NOMO-1 treated with DMSO at 0.1 percent for 48 hours (cell line): ENCODE data around the gene ASB9.
A peak's percentile ranks its signal among the peaks of the same experiment; 100 is the strongest.
"Not testable (repeated sequence)": the region's sequence is repeated elsewhere in the genome, so short reads cannot be mapped to it uniquely, and the experiment has no call there.

ENCODE experiments used
- DNase-seq: peaks from one replicate; lab custom pipeline; 2025; ENCODE audit not compliant: unreplicated experiment; lab: John Stamatoyannopoulos, UW

ASB9 gene

GRCh38 chrX:15242899-15243555, 26.9 kb downstream of the ASB9 start:
- DNase-seq, result peak; percentile 44

DNA sequence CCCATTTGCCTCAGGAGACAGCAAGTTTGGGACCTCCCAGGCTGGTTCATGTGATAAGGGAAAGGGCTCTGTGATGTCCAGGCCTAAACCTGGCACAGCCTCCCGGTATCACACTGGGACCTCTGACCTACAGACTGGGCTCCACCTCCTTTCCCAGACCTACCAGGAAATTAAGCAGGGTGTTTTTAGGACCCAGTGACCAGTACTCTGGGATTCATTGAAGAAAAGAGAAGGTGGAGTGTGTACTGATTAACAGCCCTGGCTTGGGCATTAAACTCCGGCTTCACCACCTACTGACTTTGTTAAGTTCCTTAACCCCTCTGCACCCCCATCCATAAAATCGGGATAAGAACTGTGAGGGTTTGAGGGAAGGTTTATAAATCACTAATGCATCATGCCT, 28.6 kb downstream of the ASB9 start:
- DNase-seq, result no peak

DNA sequence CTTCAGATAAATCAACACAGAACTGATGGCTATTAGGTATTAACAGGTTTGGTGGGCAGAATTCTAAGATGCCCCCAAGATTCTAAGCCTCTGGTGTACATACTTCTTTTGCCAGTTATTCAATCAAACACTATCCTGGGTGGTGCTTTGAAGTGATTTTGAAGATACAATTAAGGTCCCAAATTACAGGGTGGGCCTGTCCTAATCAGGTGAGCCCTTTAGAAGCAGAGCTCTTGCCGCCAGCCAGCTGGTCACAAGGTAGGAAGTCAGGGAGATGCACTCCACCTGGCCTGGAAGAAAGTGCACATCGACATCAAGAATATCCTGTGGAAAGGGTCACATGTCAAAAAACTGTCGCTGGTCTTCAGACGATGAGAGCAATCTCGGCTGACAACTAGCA, 29.5 kb downstream of the ASB9 start:
- no peak for DNase-seq

- DNase-seq, result no peak
Measured at GRCh38 chrX:15236146-15236545, 33.7 kb downstream of the ASB9 start.

- DNase-seq, result no peak
Measured at GRCh38 chrX:15235001-15235400, 34.9 kb downstream of the ASB9 start.

DNA sequence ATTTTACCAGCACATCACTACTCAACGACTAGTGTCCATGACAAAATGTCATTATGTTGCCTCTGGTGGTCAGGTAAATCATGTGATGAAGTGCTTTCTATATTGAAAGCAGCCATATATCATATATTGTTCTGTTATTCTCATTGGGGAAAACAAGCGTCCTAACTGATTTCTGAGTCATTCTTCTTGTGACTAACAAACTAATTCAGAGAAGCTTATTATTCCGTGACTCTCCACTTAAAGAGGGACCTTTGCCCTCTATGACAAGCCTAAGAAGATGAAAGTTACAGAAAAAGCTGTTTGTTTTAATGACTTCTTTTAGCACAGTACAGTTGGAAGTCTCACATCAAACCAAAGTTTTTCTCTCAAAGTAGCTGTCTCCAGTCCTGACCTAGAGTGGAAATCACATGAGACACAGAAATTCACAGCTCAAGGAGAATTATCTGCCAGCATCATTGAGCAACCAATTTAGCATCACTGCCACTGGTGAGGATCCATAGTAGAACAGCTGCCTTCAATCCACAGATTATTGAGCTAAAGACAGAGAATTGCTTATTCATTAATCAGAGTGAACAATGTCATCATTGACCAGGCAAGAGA, 36.4 kb downstream of the ASB9 start:
- DNase-seq, result no peak

DNA sequence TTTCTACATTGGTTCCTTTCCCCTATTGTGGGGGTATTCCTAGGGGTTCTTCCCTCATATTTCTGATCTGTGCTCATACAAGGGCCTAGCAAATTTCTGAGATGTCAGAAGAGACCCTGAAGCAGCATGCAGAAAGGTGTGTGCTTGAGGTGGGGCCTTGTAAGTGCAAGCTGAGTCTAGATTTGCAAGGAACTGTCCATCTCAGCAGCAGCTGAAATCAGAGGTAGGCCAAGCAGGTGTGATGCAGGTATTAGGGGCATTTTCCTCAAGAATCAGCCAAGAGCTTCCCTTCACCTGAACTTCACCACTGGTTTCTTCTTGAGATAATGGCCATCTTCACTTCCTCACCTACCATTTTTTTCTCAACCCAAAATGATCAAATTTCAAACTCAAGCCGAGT, 45.1 kb downstream of the ASB9 start:
- no peak for DNase-seq

- DNase-seq, result no peak
Measured at GRCh38 chrX:15221321-15221720, 48.6 kb downstream of the ASB9 start.

GRCh38 chrX:15217161-15217560, 52.7 kb downstream of the ASB9 start:
- no peak for DNase-seq

DNA sequence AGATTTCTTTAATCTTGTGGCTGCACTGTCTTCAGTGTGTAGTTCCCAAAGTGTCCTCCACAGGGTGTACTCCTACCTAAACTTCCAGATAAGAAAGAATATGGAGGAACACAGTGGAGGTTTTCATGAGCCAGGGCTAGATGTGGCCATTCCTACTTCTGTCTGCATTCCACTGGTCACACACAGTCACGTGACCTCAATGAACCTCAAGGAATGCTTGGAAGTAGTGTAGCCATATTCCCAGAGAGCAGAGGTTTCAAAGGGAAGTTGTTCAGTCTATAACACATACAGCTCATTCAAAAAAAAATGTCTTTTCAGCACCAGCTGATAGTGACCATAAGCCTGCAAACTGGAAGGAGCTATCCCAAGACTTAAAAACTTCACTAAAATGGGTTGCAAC, 53.6 kb downstream of the ASB9 start:
- no peak for DNase-seq

DNA sequence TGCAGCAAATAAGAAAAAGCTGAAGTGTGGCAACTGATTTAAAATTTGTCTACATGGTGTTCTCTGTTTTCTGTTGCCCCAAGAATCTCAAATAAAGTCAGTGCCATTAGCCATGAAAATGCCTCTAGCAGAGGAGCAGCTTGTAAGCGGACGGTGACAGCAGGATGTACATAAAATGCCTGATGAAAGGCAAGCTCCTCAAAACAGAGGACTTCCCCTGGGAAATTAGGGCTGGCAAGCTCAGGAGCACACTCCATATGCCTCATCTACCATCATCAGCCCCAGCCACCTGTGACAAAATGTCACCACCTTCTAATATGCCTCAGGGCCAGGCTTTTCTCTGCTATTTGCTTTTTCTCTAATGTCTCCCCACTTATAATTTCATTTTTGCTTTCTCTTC, 54.5 kb downstream of the ASB9 start:
- DNase-seq, result no peak

DNA sequence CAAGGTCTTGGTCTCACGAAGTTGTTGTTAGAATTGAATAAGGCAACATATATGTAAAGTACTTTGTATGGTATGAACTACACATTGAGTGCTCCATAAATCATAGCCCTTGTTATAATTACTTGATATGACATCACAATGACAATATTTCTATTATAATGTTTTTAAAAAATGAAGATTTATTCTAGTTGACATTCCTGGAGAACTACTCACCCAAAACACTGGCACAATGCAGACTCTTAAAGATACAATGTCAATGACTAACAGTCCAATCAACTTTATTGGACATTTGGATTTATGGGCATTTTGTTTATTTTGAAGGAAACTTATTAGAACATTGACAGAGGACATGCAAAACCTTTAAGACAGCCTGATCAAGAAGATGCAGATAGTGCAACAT, 55.3 kb downstream of the ASB9 start:
- no peak for DNase-seq

DNA sequence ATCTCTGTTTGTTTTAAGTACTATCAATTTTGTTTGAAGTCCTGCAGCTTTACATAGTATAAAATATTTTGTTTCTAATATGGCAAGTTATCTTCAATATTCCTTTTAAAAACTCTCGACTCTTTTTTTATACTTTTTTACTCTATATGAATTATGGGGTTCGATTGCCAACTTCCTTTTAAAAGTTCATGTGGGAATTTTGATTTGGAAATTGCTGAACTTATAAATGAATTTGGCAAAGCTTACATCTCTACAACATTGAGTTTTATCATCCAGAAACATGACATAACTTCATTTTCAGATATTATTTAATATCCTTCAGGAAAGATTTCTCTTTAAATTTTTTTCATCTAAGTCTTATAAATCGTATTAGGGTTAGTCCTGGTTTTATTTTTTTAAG, 60.8 kb downstream of the ASB9 start:
- no peak for DNase-seq

DNA sequence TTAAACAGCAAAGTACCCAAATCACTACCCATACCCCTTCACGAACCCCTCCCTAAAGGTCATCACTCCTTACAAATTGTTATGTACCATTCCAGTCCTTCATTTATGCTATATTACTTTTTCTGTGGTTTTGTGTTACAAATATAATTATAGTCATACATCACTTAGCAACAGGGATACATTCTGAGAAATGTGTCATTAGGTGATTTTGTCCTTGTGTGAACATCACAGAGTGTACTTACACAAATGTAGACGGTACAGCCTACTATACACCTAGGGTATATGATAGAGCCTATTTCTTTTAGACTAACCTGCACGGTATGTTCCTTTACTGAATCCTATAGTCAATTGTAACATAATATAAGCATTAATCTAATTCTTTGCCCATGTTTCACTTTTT, 61.9 kb downstream of the ASB9 start:
- no peak for DNase-seq

GRCh38 chrX:15207384-15207783, 62.5 kb downstream of the ASB9 start:
- DNase-seq, result no peak

DNA sequence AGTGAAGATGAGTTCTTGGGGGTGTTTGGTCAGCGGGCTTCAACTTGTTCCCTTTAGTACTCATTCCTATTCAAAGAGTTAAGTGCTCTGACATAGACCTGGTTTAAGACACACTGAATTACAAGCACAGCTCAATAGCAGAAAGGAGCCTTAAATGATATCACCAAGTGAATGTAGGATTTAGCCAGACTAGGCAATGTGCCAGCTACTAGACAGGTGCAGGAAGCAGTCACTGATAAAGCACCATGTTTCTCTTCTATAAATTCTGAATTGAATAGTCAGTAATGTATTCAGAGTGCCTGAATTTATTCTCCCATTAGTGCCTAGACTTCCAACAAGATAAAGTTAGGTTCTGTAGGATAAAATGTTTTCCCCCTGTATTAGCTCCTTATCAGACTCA, 63.6 kb downstream of the ASB9 start:
- no peak for DNase-seq

- DNase-seq, result no peak
Measured at GRCh38 chrX:15204130-15204751, 65.6 kb downstream of the ASB9 start.

DNA sequence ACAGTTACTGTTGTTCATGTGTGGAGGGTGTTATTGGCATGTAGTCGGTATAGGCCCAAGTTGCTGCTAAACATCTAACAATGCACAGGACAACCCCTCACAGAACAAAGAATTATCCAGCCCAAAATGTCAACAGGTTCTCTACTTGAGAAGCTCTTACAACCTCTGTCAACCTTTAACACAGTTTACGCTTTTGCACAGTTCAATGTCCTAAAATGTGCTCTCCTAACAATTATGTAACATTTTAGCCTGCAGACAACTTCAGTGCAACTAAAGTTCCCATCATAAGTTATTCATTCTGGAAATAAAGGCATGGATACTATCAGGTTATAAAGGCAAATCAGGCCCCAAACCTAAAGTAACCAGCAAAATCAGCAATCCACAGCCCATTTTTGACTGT, 66.2 kb downstream of the ASB9 start:
- no peak for DNase-seq

GRCh38 chrX:15202454-15203177, 67.3 kb downstream of the ASB9 start:
- DNase-seq, result no peak

- DNase-seq, result no peak
Measured at GRCh38 chrX:15200871-15201270, 69.0 kb downstream of the ASB9 start.

GRCh38 chrX:15198608-15199202, 71.2 kb downstream of the ASB9 start:
- not testable (repeated sequence) for DNase-seq

DNA sequence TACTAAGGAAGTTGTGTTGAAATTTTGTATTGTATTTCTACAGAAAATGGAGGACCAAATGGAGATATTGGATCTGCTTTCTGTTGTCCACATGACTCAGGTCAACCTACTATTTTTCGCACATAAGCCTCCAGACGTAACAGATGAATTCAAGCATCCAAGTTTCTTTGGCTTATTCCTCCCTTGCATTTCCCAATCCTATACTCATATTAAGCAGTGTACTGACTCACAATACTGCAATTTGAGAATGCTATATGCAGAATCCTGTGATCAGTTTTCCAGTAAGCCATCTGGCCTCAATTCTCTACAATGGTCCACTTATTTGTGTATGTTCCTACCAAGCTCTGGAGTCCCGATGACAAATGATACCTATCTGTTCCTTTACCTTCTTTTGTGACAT, 75.7 kb downstream of the ASB9 start:
- DNase-seq, result no peak
